Neural cell (in vitro differentiated cells): ENCODE data around the gene RABGAP1L. TPM values are rescaled to one million over a fixed set of nuclear protein-coding genes. Genes with fewer than 3 reads are reported as not detected.
A peak's percentile ranks its signal among the peaks of the same experiment; 100 is the strongest.

Experiments
- H2AFZ ChIP-seq: fragments of 200-600, 300-800 bp; sonication (generic), shearing (Covaris generic); 2 replicates; pipeline ENCODE4 v1.6.0; 2014; ENCODE audit warnings: low read depth, mild to moderate bottlenecking, antibody characterized with exemption, low read length, moderate library complexity
- H3F3A ChIP-seq: fragments of 200-600 bp; shearing (Covaris generic); 2 replicates; pipeline ENCODE4 v1.6.1; 2016; ENCODE audit warnings: mild to moderate bottlenecking, moderate library complexity, mixed read lengths, antibody characterized with exemption, low read length; ENCODE audit not compliant: insufficient read depth, poor library complexity, severe bottlenecking
- H3K27ac ChIP-seq: fragments of 200-600, 300-800 bp; sonication (generic), shearing (Covaris generic); 2 replicates; pipeline ENCODE4 v1.5.1; 2014; ENCODE audit warnings: mild to moderate bottlenecking, low read length, moderate library complexity
- H3K27me3 ChIP-seq: fragments of 300-800, 200-600 bp; sonication (generic), shearing (Covaris generic); 2 replicates; pipeline ENCODE4 v1.6.0; 2014; ENCODE audit warnings: mild to moderate bottlenecking, low read depth, low read length, moderate library complexity; ENCODE audit not compliant: insufficient read depth
- H3K36me3 ChIP-seq: fragments of 300-800, 200-600 bp; sonication (generic), shearing (Covaris generic); 2 replicates; pipeline ENCODE4 v1.5.1; 2014; ENCODE audit warnings: mild to moderate bottlenecking, antibody characterized with exemption, low read length, moderate library complexity; ENCODE audit not compliant: insufficient read depth
- H3K4me2 ChIP-seq: fragments of 300-800, 200-600 bp; sonication (generic), shearing (Covaris generic); 2 replicates; pipeline ENCODE4 v1.6.0; 2014; ENCODE audit warnings: mild to moderate bottlenecking, low read length
- H3K4me3 ChIP-seq: fragments of 300-800, 200-600 bp; sonication (generic), shearing (Covaris generic); 2 replicates; pipeline ENCODE4 v1.5.1; 2014; ENCODE audit warnings: mild to moderate bottlenecking, low read length, moderate library complexity
- H3K79me2 ChIP-seq: fragments of 200-600 bp; shearing (Covaris generic); replicated peaks from 2 replicates; pipeline ENCODE4 v1.6.0; 2014; ENCODE audit warnings: mild to moderate bottlenecking, low read length, moderate library complexity; ENCODE audit not compliant: insufficient read depth
- H3K9ac ChIP-seq: fragments of 300-800, 200-600 bp; sonication (generic), shearing (Covaris generic); 2 replicates; pipeline ENCODE4 v1.6.1; 2016; ENCODE audit warnings: mild to moderate bottlenecking, low read length, mixed read lengths
- H3K9me2 ChIP-seq: fragments of 200-600 bp; shearing (Covaris generic); 2 replicates; pipeline ENCODE4 v1.6.1; 2016; ENCODE audit warnings: mild to moderate bottlenecking, low read length, mixed read lengths; ENCODE audit not compliant: insufficient read depth
- H3K9me3 ChIP-seq: fragments of 200-600, 300-800 bp; sonication (generic), shearing (Covaris generic); 2 replicates; pipeline ENCODE4 v1.6.1; 2016; ENCODE audit warnings: mild to moderate bottlenecking, mixed run types, low read length, moderate library complexity, mixed read lengths
- H4K20me1 ChIP-seq: fragments of 200-600 bp; shearing (Covaris generic); 2 replicates; pipeline ENCODE4 v1.6.1; 2016; ENCODE audit warnings: mild to moderate bottlenecking, mixed run types; ENCODE audit not compliant: insufficient read depth
- EZH2 ChIP-seq: fragments of 200-600, 300-800 bp; shearing (Covaris generic), sonication (generic); IDR thresholded peaks from 2 replicates; pipeline ENCODE4 v1.6.1; 2014; ENCODE audit warnings: antibody characterized with exemption, low read length, borderline replicate concordance, mild to moderate bottlenecking; ENCODE audit not compliant: insufficient read depth, poor library complexity, severe bottlenecking
- RAD21 ChIP-seq: fragments of 450-650 bp; conservative IDR thresholded peaks from 2 replicates; pipeline ENCODE4 v1.6.1; 2014; ENCODE audit warnings: antibody characterized with exemption, mild to moderate bottlenecking, moderate library complexity
- SMC3 ChIP-seq: fragments of 450-650 bp; conservative IDR thresholded peaks from 2 replicates; pipeline ENCODE4 v1.6.1; 2014; ENCODE audit warnings: antibody characterized with exemption, mild to moderate bottlenecking, moderate library complexity; ENCODE audit not compliant: poor library complexity
- polyA plus RNA-seq: library from polyadenylated mRNA; depleted of rRNA; stranded (reverse); fragments of >200 nt; gene quantifications from 2 replicates; pipeline ENCODE4 v1.2.3, GENCODE V29; 2014
- TF ChIP-seq, protein P1 (sequence below): fragments of 450-650 bp; IDR thresholded peaks from 2 replicates; pipeline ENCODE4 v1.5.1; 2014; ENCODE audit warnings: antibody characterized with exemption, mild to moderate bottlenecking, moderate library complexity; ENCODE audit not compliant: poor library complexity, severe bottlenecking
- TF ChIP-seq, protein P2 (sequence below): IDR thresholded peaks from 2 replicates; pipeline ENCODE4 v1.6.1; 2012; ENCODE audit warnings: borderline replicate concordance

RABGAP1L gene
- polyA plus RNA-seq, 1 donor from 2014 or later = 32.2 TPM

DNA sequence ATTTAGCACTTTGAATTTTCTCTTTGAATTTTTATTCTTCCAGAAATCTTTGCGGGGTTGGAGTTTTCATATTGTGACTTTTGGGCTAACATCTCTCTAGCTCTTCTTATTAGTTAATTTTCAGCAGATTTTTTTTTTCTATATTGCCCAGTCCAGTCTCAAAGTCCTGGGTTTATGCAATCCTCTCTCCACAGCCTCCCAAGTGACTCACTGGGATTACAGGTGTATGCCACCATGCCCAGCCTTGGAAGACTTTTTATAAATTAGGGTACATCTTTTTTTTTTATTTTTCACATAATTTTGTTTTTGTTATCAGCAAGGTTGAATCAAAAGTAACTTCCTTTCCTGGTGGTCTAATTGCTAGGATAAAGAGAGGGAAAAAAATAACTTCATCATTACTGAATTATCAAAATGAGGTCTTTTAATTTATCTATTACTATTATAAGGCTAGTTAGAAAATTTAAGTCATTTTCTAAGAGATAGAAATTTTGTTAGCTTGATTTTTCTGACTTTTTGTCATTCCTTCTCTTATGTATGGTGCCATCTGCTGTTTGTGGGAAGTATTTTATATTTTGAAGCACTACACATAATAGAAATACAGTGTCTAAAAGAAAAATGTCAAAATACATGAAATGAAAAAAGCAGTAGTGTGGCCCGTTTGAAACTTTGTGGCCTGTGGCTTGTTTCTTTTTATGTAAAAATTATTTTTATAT, 567.0 kb downstream of the RABGAP1L start:
- Histone ChIP-seq H3K27ac (no peak overlapping the region), H3K4me2 (no peak overlapping the region), H3K9me2 (no peaks in the 10 kb centered on the region), H3K4me3 (no peak overlapping the region), H3K27me3 (no peaks in the 10 kb centered on the region), H3K9ac (no peak overlapping the region), H3F3A (no peaks in the 10 kb centered on the region), H3K36me3 (no peaks in the 10 kb centered on the region), H3K9me3 (no peaks in the 10 kb centered on the region), H3K79me2 (no peaks in the 10 kb centered on the region), H4K20me1 (no peaks in the 10 kb centered on the region), H2AFZ (no peak overlapping the region)
- TF ChIP-seq SMC3 (peak; percentile 83), RAD21 (peak; percentile 72)
- TF ChIP-seq, protein P1, sequence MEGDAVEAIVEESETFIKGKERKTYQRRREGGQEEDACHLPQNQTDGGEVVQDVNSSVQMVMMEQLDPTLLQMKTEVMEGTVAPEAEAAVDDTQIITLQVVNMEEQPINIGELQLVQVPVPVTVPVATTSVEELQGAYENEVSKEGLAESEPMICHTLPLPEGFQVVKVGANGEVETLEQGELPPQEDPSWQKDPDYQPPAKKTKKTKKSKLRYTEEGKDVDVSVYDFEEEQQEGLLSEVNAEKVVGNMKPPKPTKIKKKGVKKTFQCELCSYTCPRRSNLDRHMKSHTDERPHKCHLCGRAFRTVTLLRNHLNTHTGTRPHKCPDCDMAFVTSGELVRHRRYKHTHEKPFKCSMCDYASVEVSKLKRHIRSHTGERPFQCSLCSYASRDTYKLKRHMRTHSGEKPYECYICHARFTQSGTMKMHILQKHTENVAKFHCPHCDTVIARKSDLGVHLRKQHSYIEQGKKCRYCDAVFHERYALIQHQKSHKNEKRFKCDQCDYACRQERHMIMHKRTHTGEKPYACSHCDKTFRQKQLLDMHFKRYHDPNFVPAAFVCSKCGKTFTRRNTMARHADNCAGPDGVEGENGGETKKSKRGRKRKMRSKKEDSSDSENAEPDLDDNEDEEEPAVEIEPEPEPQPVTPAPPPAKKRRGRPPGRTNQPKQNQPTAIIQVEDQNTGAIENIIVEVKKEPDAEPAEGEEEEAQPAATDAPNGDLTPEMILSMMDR = peak; percentile 70
- TF ChIP-seq, protein P2, sequence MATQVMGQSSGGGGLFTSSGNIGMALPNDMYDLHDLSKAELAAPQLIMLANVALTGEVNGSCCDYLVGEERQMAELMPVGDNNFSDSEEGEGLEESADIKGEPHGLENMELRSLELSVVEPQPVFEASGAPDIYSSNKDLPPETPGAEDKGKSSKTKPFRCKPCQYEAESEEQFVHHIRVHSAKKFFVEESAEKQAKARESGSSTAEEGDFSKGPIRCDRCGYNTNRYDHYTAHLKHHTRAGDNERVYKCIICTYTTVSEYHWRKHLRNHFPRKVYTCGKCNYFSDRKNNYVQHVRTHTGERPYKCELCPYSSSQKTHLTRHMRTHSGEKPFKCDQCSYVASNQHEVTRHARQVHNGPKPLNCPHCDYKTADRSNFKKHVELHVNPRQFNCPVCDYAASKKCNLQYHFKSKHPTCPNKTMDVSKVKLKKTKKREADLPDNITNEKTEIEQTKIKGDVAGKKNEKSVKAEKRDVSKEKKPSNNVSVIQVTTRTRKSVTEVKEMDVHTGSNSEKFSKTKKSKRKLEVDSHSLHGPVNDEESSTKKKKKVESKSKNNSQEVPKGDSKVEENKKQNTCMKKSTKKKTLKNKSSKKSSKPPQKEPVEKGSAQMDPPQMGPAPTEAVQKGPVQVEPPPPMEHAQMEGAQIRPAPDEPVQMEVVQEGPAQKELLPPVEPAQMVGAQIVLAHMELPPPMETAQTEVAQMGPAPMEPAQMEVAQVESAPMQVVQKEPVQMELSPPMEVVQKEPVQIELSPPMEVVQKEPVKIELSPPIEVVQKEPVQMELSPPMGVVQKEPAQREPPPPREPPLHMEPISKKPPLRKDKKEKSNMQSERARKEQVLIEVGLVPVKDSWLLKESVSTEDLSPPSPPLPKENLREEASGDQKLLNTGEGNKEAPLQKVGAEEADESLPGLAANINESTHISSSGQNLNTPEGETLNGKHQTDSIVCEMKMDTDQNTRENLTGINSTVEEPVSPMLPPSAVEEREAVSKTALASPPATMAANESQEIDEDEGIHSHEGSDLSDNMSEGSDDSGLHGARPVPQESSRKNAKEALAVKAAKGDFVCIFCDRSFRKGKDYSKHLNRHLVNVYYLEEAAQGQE = no peak

DNA sequence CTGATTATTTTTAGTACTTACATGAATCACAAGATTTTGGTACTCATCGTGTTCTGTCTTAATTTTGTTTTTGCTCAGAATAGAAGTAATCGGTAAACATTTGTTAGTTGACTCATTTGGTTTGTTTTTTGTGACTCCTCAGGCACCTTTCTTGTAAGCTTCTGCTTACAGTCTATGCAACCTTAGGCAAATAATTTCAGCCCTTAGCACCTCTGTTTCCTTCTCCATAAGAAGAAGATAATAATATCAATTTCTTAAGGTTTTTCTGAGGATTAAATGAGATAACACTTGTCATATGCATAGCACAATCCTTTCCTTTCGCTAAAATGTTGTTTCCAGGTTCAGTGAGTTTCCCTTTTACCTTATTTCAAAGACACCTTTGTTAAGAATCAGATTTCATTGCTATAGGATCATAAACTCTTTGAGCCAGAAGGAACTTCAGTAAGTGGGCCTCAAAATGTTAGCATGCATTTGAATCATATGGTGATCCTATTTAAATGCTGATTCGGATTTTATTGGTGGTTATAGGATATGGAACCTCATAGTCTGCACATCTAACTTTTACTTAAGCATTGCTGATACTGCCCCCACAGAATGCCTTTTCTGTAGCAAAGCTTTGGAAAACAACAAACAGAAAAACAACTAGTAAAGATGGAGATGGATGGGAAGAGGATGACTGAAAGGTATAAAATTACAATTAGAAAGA, 567.7 kb downstream of the RABGAP1L start:
- Histone ChIP-seq H2AFZ (no peak overlapping the region), H3K79me2 (no peaks in the 10 kb centered on the region), H3K27me3 (no peaks in the 10 kb centered on the region), H3K27ac (no peak overlapping the region), H3K36me3 (no peaks in the 10 kb centered on the region), H3K4me3 (no peak overlapping the region), H3K9me2 (no peaks in the 10 kb centered on the region), H4K20me1 (no peaks in the 10 kb centered on the region), H3F3A (no peaks in the 10 kb centered on the region), H3K9me3 (no peaks in the 10 kb centered on the region), H3K4me2 (no peak overlapping the region), H3K9ac (no peak overlapping the region)
- TF ChIP-seq EZH2 = no peak
- TF ChIP-seq, protein P1 = peak; percentile 10
